ENCODE results near the gene BAAT. TPM values are rescaled to one million over a fixed set of nuclear protein-coding genes. Genes with fewer than 3 reads are reported as not detected.

BAAT gene
- polyA plus RNA-seq, 1 experiment: not detected

- ChIA-PET CTCF (interaction anchor here (4.4 kb wide), 1 partner anchor 11 kb away, joined by 19 read pairs; no protein-coding TSS in a partner anchor), POLR2A (no interaction called here)
- Histone ChIP-seq H3K27me3 (ENCODE audit: control insufficient read depth, insufficient read depth, low read length) (no peaks in the 10 kb centered on the region), H3K36me3 (ENCODE audit: control insufficient read depth, insufficient read depth, low read length) (peaks cover 8% of the 10 kb centered on the region), H3K4me3 (ENCODE audit: low read depth, low read length) (peak overlapping the region; percentile 68)
- no peak for TF ChIP-seq CTCF (IDR thresholded peaks at IDR 0.05; ENCODE audit: insufficient read depth, low read depth, low read length)
- no peak for DNase-seq (ENCODE audit: low read depth)
Measured at GRCh38 chr9:101398930-101399642, 14.3 kb upstream of the BAAT start.

- no peaks in the 10 kb centered on the region for H3K27me3 ChIP-seq (ENCODE audit: control insufficient read depth, insufficient read depth, low read length)
- peaks cover 8% of the 10 kb centered on the region; the same call in 1 of the 2 replicates for H3K36me3 ChIP-seq (ENCODE audit: control insufficient read depth, insufficient read depth, low read length)
- ChIA-PET CTCF (interaction anchor here (0.6 to 4.4 kb wide), 2 partner anchors 10 to 1017 kb away, joined by 3 to 19 read pairs; no protein-coding TSS in a partner anchor), POLR2A (no interaction called here)
- peak within 1 kb of the TSS; percentile 68 for H3K4me3 ChIP-seq (ENCODE audit: low read depth, low read length)
- no peak for TF ChIP-seq CTCF (IDR thresholded peaks at IDR 0.05; ENCODE audit: insufficient read depth, low read depth, low read length)
- peak; percentile 98 for DNase-seq (ENCODE audit: low read depth)
Measured at GRCh38 chr9:101398068-101398929, 13.5 kb upstream of the BAAT start, which contains the start of the genes MRPL50 and ZNF189. TSS of gene MRPL50 (minus strand) at chr9:101398618. CDS start at chr9:101398592, 26 bp downstream. TSS of gene ZNF189 (plus strand) at chr9:101398851. CDS start at chr9:101399157, 306 bp downstream.

GRCh38 chr9:101397746-101398067 is 12.9 kb upstream of the BAAT start:
- DNase-seq (ENCODE audit: low read depth): no peak
- ChIA-PET CTCF (interaction anchor here (4.4 kb wide), 1 partner anchor 9 kb away, joined by 19 read pairs; no protein-coding TSS in a partner anchor), POLR2A (interaction anchor here (0.6 kb wide), 1 partner anchor 760 kb away, joined by 3 read pairs; no protein-coding TSS in a partner anchor)
- peak overlapping the region; percentile 68 for H3K4me3 ChIP-seq (ENCODE audit: low read depth, low read length)
- H3K36me3 ChIP-seq (ENCODE audit: control insufficient read depth, insufficient read depth, low read length): peaks cover 3% of the 10 kb centered on the region; the same call in 1 of the 2 replicates
- TF ChIP-seq CTCF (IDR thresholded peaks at IDR 0.05; ENCODE audit: insufficient read depth, low read depth, low read length): no peak
- H3K27me3 ChIP-seq (ENCODE audit: control insufficient read depth, insufficient read depth, low read length): no peaks in the 10 kb centered on the region

- no peak for DNase-seq (ENCODE audit: low read depth)
- Histone ChIP-seq H3K4me3 (ENCODE audit: low read depth, low read length) (no peak overlapping the region), H3K36me3 (ENCODE audit: control insufficient read depth, insufficient read depth, low read length) (no peaks in the 10 kb centered on the region), H3K27me3 (ENCODE audit: control insufficient read depth, insufficient read depth, low read length) (no peaks in the 10 kb centered on the region)
- POLR2A ChIA-PET: no interaction called here
- no peak for TF ChIP-seq CTCF (IDR thresholded peaks at IDR 0.05; ENCODE audit: insufficient read depth, low read depth, low read length)
- CTCF ChIA-PET: no interaction called here
Measured at GRCh38 chr9:101394687-101395086, 9.9 kb upstream of the BAAT start.

GRCh38 chr9:101393135-101393534 is 8.3 kb upstream of the BAAT start:
- ChIA-PET CTCF (no interaction called here), POLR2A (no interaction called here)
- Histone ChIP-seq H3K36me3 (ENCODE audit: control insufficient read depth, insufficient read depth, low read length) (no peaks in the 10 kb centered on the region), H3K4me3 (ENCODE audit: low read depth, low read length) (no peak overlapping the region), H3K27me3 (ENCODE audit: control insufficient read depth, insufficient read depth, low read length) (no peaks in the 10 kb centered on the region)
- no peak for DNase-seq (ENCODE audit: low read depth)
- no peak for TF ChIP-seq CTCF (IDR thresholded peaks at IDR 0.05; ENCODE audit: insufficient read depth, low read depth, low read length)
